Measurements from ENCODE around the gene UBE2V1. TPM values are rescaled to one million over a fixed set of nuclear protein-coding genes. Genes with fewer than 3 reads are reported as not detected.

Gene UBE2V1
- total RNA-seq, 1 experiment from 2014 or later, result 203 TPM

GRCh38 chr20:50118203-50118602, 5.3 kb upstream of the UBE2V1 start:
- Histone ChIP-seq H3K4me3 (ENCODE audit: low read depth, low read length, poor library complexity, severe bottlenecking) (no peak overlapping the region), H3K9me3 (ENCODE audit: low read depth, low read length, poor library complexity, severe bottlenecking) (no peaks in the 10 kb centered on the region), H3K27ac (ENCODE audit: low read depth, low read length, poor library complexity, severe bottlenecking) (no peak overlapping the region), H3K27me3 (replicated peaks; ENCODE audit: insufficient read depth, low read depth, low read length, poor library complexity) (no peaks in the 10 kb centered on the region), H3K4me1 (ENCODE audit: insufficient read depth, low read length, poor library complexity, severe bottlenecking) (peaks cover 25% of the 10 kb centered on the region), H3K36me3 (ENCODE audit: insufficient read depth, low read length, poor library complexity, severe bottlenecking) (no peaks in the 10 kb centered on the region)
- intact Hi-C loops (cut with micrococcal nuclease; ENCODE audit: unreplicated experiment), result no loop called here
- BruUV-seq (replicated peaks), result no TSS peak
- no peak for DNase-seq (ENCODE audit: low spot score)
- POLR2A ChIA-PET (ENCODE audit: low non-redundant PET), result no interaction called here
- TF ChIP-seq CTCF (conservative IDR thresholded peaks at IDR 0.05; ENCODE audit: low read depth, low read length) (no peak), EZH2 (IDR thresholded peaks at IDR 0.05; ENCODE audit: borderline replicate concordance, low read depth, low read length, poor library complexity, severe bottlenecking) (no peak)
- CTCF ChIA-PET, result no interaction called here

- Histone ChIP-seq H3K27me3 (replicated peaks; ENCODE audit: insufficient read depth, low read depth, low read length, poor library complexity) (no peaks in the 10 kb centered on the region), H3K9me3 (ENCODE audit: low read depth, low read length, poor library complexity, severe bottlenecking) (no peaks in the 10 kb centered on the region), H3K4me1 (ENCODE audit: insufficient read depth, low read length, poor library complexity, severe bottlenecking) (peaks cover 25% of the 10 kb centered on the region), H3K27ac (ENCODE audit: low read depth, low read length, poor library complexity, severe bottlenecking) (no peak overlapping the region), H3K36me3 (ENCODE audit: insufficient read depth, low read length, poor library complexity, severe bottlenecking) (no peaks in the 10 kb centered on the region), H3K4me3 (ENCODE audit: low read depth, low read length, poor library complexity, severe bottlenecking) (peak overlapping the region; percentile 51)
- TSS peak; percentile 44 for BruUV-seq (replicated peaks)
- intact Hi-C loops (cut with micrococcal nuclease; ENCODE audit: unreplicated experiment), result no loop called here
- DNase-seq (ENCODE audit: low spot score), result no peak
- TF ChIP-seq EZH2 (IDR thresholded peaks at IDR 0.05; ENCODE audit: borderline replicate concordance, low read depth, low read length, poor library complexity, severe bottlenecking), result no peak
- TF ChIP-seq CTCF (conservative IDR thresholded peaks at IDR 0.05; ENCODE audit: low read depth, low read length), result no peak
- ChIA-PET POLR2A (ENCODE audit: low non-redundant PET) (no interaction called here), CTCF (interaction anchor here (1.2 kb wide), 1 partner anchor 62 kb away, joined by 10 read pairs; no protein-coding TSS in a partner anchor)
Measured at GRCh38 chr20:50116368-50116999, 3.5 kb upstream of the UBE2V1 start.

- peak overlapping the region; percentile 51 for H3K4me3 ChIP-seq (ENCODE audit: low read depth, low read length, poor library complexity, severe bottlenecking)
- ChIA-PET CTCF (interaction anchor here (1.2 kb wide), 1 partner anchor 63 kb away, joined by 10 read pairs; no protein-coding TSS in a partner anchor), POLR2A (ENCODE audit: low non-redundant PET) (interaction anchor here (0.5 kb wide), 1 partner anchor 180 kb away, joined by 3 read pairs; no protein-coding TSS in a partner anchor)
- peak; percentile 98 for DNase-seq (ENCODE audit: low spot score)
- intact Hi-C loops (cut with micrococcal nuclease; ENCODE audit: unreplicated experiment), result no loop called here
- H3K27ac ChIP-seq (ENCODE audit: low read depth, low read length, poor library complexity, severe bottlenecking), result peak overlapping the region; percentile 64
- BruUV-seq (replicated peaks), result no TSS peak
- peaks cover 23% of the 10 kb centered on the region for H3K4me1 ChIP-seq (ENCODE audit: insufficient read depth, low read length, poor library complexity, severe bottlenecking)
- TF ChIP-seq EZH2 (IDR thresholded peaks at IDR 0.05; ENCODE audit: borderline replicate concordance, low read depth, low read length, poor library complexity, severe bottlenecking), result no peak
- no peak for TF ChIP-seq CTCF (conservative IDR thresholded peaks at IDR 0.05; ENCODE audit: low read depth, low read length)
- H3K9me3 ChIP-seq (ENCODE audit: low read depth, low read length, poor library complexity, severe bottlenecking), result no peaks in the 10 kb centered on the region
- H3K36me3 ChIP-seq (ENCODE audit: insufficient read depth, low read length, poor library complexity, severe bottlenecking), result peaks cover 3% of the 10 kb centered on the region
- H3K27me3 ChIP-seq (replicated peaks; ENCODE audit: insufficient read depth, low read depth, low read length, poor library complexity), result no peaks in the 10 kb centered on the region
Measured at GRCh38 chr20:50115591-50116367, 2.8 kb upstream of the UBE2V1 start.
